ENCODE results near the gene DOCK4.

The DOCK4 gene

GRCh38 chr7:112228632-112229031 lies 22.4 kb upstream of the DOCK4 start:
- TF ChIP-seq, protein P1, sequence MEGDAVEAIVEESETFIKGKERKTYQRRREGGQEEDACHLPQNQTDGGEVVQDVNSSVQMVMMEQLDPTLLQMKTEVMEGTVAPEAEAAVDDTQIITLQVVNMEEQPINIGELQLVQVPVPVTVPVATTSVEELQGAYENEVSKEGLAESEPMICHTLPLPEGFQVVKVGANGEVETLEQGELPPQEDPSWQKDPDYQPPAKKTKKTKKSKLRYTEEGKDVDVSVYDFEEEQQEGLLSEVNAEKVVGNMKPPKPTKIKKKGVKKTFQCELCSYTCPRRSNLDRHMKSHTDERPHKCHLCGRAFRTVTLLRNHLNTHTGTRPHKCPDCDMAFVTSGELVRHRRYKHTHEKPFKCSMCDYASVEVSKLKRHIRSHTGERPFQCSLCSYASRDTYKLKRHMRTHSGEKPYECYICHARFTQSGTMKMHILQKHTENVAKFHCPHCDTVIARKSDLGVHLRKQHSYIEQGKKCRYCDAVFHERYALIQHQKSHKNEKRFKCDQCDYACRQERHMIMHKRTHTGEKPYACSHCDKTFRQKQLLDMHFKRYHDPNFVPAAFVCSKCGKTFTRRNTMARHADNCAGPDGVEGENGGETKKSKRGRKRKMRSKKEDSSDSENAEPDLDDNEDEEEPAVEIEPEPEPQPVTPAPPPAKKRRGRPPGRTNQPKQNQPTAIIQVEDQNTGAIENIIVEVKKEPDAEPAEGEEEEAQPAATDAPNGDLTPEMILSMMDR (IDR thresholded peaks at IDR 0.05; ENCODE audit: extremely low read depth, missing control alignments) = no peak
- no peak for DNase-seq (ENCODE audit: low spot score)

DNA sequence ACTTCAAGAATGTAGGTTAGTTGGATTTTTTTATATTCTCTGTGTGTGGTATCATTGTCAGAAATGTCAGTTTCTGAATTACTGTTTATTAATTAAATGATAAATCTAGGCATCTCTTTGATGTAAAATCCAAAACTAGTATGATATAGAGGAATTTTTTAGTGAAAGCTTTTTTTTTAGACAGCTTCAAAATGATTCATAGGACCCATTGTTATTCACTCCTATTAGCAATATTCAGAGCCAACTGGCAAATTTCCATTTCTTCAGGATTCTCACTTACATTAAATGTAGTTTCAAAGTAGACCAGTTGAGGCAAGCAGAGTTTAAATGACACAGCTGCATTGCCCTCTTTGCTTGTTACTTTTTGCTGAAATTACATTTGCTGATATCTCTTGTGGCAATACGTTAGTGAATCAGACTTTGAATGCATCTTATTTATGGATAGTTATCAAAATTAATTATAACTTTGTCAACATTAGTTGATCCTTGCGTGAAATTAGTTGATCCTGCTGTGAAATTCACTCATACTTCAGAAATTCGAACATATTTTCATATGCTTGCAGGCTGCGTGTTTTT lies 20.6 kb upstream of the DOCK4 start:
- TF ChIP-seq, protein P1 (IDR thresholded peaks at IDR 0.05; ENCODE audit: extremely low read depth, missing control alignments) = no peak
- no peak for DNase-seq (ENCODE audit: low spot score)

- TF ChIP-seq, protein P1 (IDR thresholded peaks at IDR 0.05; ENCODE audit: extremely low read depth, missing control alignments) = no peak
- no peak for DNase-seq (ENCODE audit: low spot score)
Observed at GRCh38 chr7:112225006-112225405, 18.8 kb upstream of the DOCK4 start.

DNA sequence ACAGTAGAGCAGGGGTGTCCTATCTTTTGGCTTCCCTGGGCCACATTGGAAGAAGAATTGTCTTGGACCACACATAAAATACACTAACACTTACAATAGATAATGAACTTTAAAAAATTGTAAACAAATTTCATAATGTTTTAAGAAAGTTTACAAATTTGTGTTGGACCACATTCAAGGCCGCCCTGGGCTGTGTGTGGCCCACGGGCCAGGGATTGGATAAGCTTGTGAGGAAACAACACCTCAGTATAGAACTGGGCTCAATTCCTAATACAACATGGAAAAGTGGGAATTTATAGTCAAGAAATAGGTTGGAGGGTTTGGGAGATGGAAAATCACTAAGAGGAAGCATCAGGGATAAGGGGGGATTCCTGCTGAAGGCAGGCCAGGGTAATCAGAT lies 18.0 kb upstream of the DOCK4 start:
- DNase-seq (ENCODE audit: low spot score) = no peak
- TF ChIP-seq, protein P1 (IDR thresholded peaks at IDR 0.05; ENCODE audit: extremely low read depth, missing control alignments) = no peak

GRCh38 chr7:112223310-112223709 lies 17.1 kb upstream of the DOCK4 start:
- TF ChIP-seq, protein P1 (IDR thresholded peaks at IDR 0.05; ENCODE audit: extremely low read depth, missing control alignments) = no peak
- no peak for DNase-seq (ENCODE audit: low spot score)

DNA sequence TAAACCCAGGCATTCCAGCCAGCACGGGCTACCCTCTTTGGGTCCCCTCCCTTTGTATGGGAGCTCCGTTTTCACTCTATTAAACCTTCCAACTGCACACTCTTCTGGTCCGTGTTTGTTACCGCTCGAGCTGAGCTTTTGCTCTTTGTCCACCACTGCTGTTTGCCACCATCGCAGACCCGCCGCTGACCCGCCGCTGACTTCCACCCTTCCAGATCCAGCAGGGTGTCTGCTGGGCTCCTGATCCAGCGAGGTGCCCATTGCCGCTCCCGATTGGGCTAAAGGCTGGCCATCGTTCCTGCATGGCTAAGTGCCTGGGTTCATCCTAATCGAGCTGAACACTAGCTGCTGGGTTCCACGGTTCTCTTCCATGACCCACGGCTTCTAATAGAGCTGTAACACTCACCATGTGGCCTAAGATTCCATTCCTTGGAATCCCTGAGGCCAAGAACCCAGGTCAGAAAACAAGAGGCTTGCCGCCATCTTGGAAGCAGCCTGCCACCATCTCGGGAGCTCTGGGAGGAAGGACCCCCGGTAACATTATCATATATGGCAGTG lies 14.8 kb upstream of the DOCK4 start:
- DNase-seq (ENCODE audit: low spot score) = no peak
- TF ChIP-seq, protein P1 (IDR thresholded peaks at IDR 0.05; ENCODE audit: extremely low read depth, missing control alignments) = no peak

GRCh38 chr7:112215787-112216186 lies 9.6 kb upstream of the DOCK4 start:
- no peak for DNase-seq (ENCODE audit: low spot score)
- TF ChIP-seq, protein P1 (IDR thresholded peaks at IDR 0.05; ENCODE audit: extremely low read depth, missing control alignments) = no peak
